PC-3 (cell line): ENCODE measurements around the gene CCDC110. TPM values are rescaled to one million over a fixed set of nuclear protein-coding genes. Genes with fewer than 3 reads are reported as not detected.

Source experiments
- ATAC-seq: fragments of 200-7000 bp; cut with Tn5 transposase; 2 replicates; pipeline ENCODE4 v1.9.1; 2020; ENCODE audit warnings: mild to moderate bottlenecking, moderate library complexity
- BruUV-seq: library from RNA; stranded (reverse); fragments of 400-500 nt; replicated peaks from 2 replicates; lab custom pipeline; 2021; lab: Mats Ljungman, UMichigan
- CTCF ChIA-PET: fragments of 300-600 bp; sonication (Branson Sonifier 250); formaldehyde crosslinking; loops from one replicate; lab custom pipeline; 2022; ENCODE audit warnings: antibody characterized with exemption; lab: Charles Lee
- POLR2A ChIA-PET: fragments of 300-600 bp; sonication (Branson Sonifier 250); formaldehyde crosslinking; loops from one replicate; lab custom pipeline; 2022; ENCODE audit warnings: antibody characterized with exemption; ENCODE audit not compliant: unreplicated experiment; lab: Charles Lee
- DNase-seq: peaks from one replicate; pipeline ENCODE4 v3.0.0-alpha.2; 2015
- H2AFZ ChIP-seq: fragments of 300-600 bp; sonication (generic); 2 replicates; pipeline ENCODE4 v1.6.0; 2016; ENCODE audit warnings: antibody characterized with exemption, low read length
- H3F3A ChIP-seq: fragments of 300-600 bp; sonication (generic); one replicate; pipeline ENCODE4 v1.6.0; 2017; ENCODE audit warnings: antibody characterized with exemption, low read length, control low read depth, mild to moderate bottlenecking; ENCODE audit not compliant: unreplicated experiment
- H3K27ac ChIP-seq: fragments of 300-600 bp; sonication (generic); 2 replicates; pipeline ENCODE4 v1.5.1; 2016; ENCODE audit warnings: mild to moderate bottlenecking, low read length
- H3K27me3 ChIP-seq: fragments of 300-600 bp; sonication (generic); 2 replicates; pipeline ENCODE4 v1.6.1; 2016; ENCODE audit warnings: low read length, mixed read lengths
- H3K36me3 ChIP-seq: fragments of 300-600 bp; sonication (generic); 2 replicates; pipeline ENCODE4 v1.6.1; 2016; ENCODE audit warnings: low read depth, mixed run types, low read length, mixed read lengths
- H3K4me1 ChIP-seq: fragments of 300-600 bp; sonication (generic); 2 replicates; pipeline ENCODE4 v1.5.1; 2016; ENCODE audit warnings: low read length; ENCODE audit not compliant: insufficient read depth
- H3K4me2 ChIP-seq: fragments of 300-600 bp; sonication (generic); 2 replicates; pipeline ENCODE4 v1.6.0; 2016; ENCODE audit warnings: low read length
- H3K4me3 ChIP-seq: fragments of 300-600 bp; sonication (generic); 2 replicates; pipeline ENCODE4 v1.5.1; 2016; ENCODE audit warnings: mild to moderate bottlenecking, low read length, mixed read lengths
- H3K79me2 ChIP-seq: fragments of 300-600 bp; sonication (generic); 2 replicates; pipeline ENCODE4 v1.6.1; 2017; ENCODE audit warnings: low read length, mixed read lengths
- H3K9ac ChIP-seq: fragments of 300-600 bp; sonication (generic); 2 replicates; pipeline ENCODE4 v1.6.0; 2016; ENCODE audit warnings: mild to moderate bottlenecking, low read length
- H3K9me2 ChIP-seq: fragments of 300-600 bp; sonication (generic); replicated peaks from 2 replicates; pipeline ENCODE4 v1.6.1; 2016; ENCODE audit warnings: mixed run types, low read length, mixed read lengths
- H3K9me3 ChIP-seq: fragments of 300-600 bp; sonication (generic); 2 replicates; pipeline ENCODE4 v1.6.1; 2016; ENCODE audit warnings: low read length, mixed read lengths
- H4K20me1 ChIP-seq: fragments of 300-600 bp; sonication (generic); 2 replicates; pipeline ENCODE4 v1.6.1; 2016; ENCODE audit warnings: low read length, mixed read lengths
- CTCF ChIP-seq: fragments of 300-600 bp; sonication (generic); conservative IDR thresholded peaks from 2 replicates; pipeline ENCODE4 v1.5.1; 2017; ENCODE audit warnings: antibody characterized with exemption, low read depth, mild to moderate bottlenecking, low read length
- EZH2 ChIP-seq: fragments of 300-600 bp; sonication (generic); IDR thresholded peaks from one replicate; pipeline ENCODE4 v1.6.1; 2017; ENCODE audit warnings: antibody characterized with exemption, mild to moderate bottlenecking, low read length; ENCODE audit not compliant: unreplicated experiment
- EZH2phosphoT487 ChIP-seq: fragments of 300-600 bp; sonication (generic); IDR thresholded peaks from 2 replicates; pipeline ENCODE4 v1.6.1; 2018; ENCODE audit warnings: mild to moderate bottlenecking, antibody characterized with exemption, low read length, borderline replicate concordance
- intact Hi-C: fragments of 100-400 bp; cut with micrococcal nuclease; formaldehyde crosslinking; loops from 2 replicates; pipeline ENCODE4 v1.9.0; 2023
- total RNA-seq: library from RNA; depleted of rRNA; stranded (reverse); fragments of >200 nt; gene quantifications from 2 replicates; pipeline ENCODE4 v1.2.3, GENCODE V29; 2014

CCDC110 gene
- total RNA-seq, 1 experiment from 2014 or later, result 0.62 TPM

GRCh38 chr4:185504098-185505047, 32.8 kb upstream of the CCDC110 start:
- no peaks in the 10 kb centered on the region for H3K36me3 ChIP-seq
- no peak overlapping the region; the same call in 1 of the 2 replicates for H3K27ac ChIP-seq
- peak overlapping the region; percentile 79 for H3K4me3 ChIP-seq
- POLR2A ChIA-PET, result no interaction called here
- ATAC-seq, result peak; percentile 84
- CTCF ChIA-PET, result no interaction called here
- no TSS peak for BruUV-seq
- H2AFZ ChIP-seq, result peak overlapping the region; percentile 95
- TF ChIP-seq CTCF, result no peak
- no peaks in the 10 kb centered on the region for H3F3A ChIP-seq
- H3K9ac ChIP-seq, result peak overlapping the region; percentile 22; the same call in 1 of the 2 replicates
- H3K4me2 ChIP-seq, result peak overlapping the region; percentile 92
- peak; percentile 52 for DNase-seq
- H3K9me2 ChIP-seq, result no peaks in the 10 kb centered on the region
- no peaks in the 10 kb centered on the region for H3K79me2 ChIP-seq
- peaks cover 21% of the 10 kb centered on the region for H3K4me1 ChIP-seq
- intact Hi-C loops, result no loop called here
- H3K9me3 ChIP-seq, result no peaks in the 10 kb centered on the region
- no peaks in the 10 kb centered on the region for H3K27me3 ChIP-seq
- no peaks in the 10 kb centered on the region for H4K20me1 ChIP-seq

GRCh38 chr4:185502386-185502785, 30.9 kb upstream of the CCDC110 start:
- Histone ChIP-seq H3K4me1 (peaks cover 12% of the 10 kb centered on the region; the same call in 1 of the 2 replicates), H3K27ac (no peak overlapping the region), H3K4me2 (no peak overlapping the region), H3F3A (no peaks in the 10 kb centered on the region), H3K9me2 (no peaks in the 10 kb centered on the region), H3K9ac (no peak overlapping the region), H3K36me3 (no peaks in the 10 kb centered on the region), H3K27me3 (no peaks in the 10 kb centered on the region), H2AFZ (no peak overlapping the region), H3K79me2 (no peaks in the 10 kb centered on the region), H4K20me1 (no peaks in the 10 kb centered on the region), H3K9me3 (no peaks in the 10 kb centered on the region), H3K4me3 (no peak overlapping the region)
- DNase-seq (no peak), ATAC-seq (no peak)
- intact Hi-C loops, result no loop called here
- ChIA-PET POLR2A (no interaction called here), CTCF (no interaction called here)
- no peak for TF ChIP-seq CTCF
- no peak for TF ChIP-seq EZH2
- no peak for TF ChIP-seq EZH2phosphoT487
- no TSS peak for BruUV-seq

GRCh38 chr4:185500576-185500975, 29.0 kb upstream of the CCDC110 start:
- CTCF ChIA-PET, result no interaction called here
- H3K79me2 ChIP-seq, result no peaks in the 10 kb centered on the region
- TF ChIP-seq CTCF (no peak), EZH2 (no peak), EZH2phosphoT487 (no peak)
- BruUV-seq, result no TSS peak
- no peaks in the 10 kb centered on the region for H3K9me2 ChIP-seq
- no peak overlapping the region for H3K9ac ChIP-seq
- DNase-seq (no peak), ATAC-seq (no peak)
- H3K4me1 ChIP-seq, result peaks cover 12% of the 10 kb centered on the region; the same call in 1 of the 2 replicates
- H3K27ac ChIP-seq, result no peak overlapping the region
- no peaks in the 10 kb centered on the region for H4K20me1 ChIP-seq
- no peaks in the 10 kb centered on the region for H3K36me3 ChIP-seq
- H3K9me3 ChIP-seq, result no peaks in the 10 kb centered on the region
- POLR2A ChIA-PET, result no interaction called here
- no peaks in the 10 kb centered on the region for H3K27me3 ChIP-seq
- H3F3A ChIP-seq, result no peaks in the 10 kb centered on the region
- H2AFZ ChIP-seq, result no peak overlapping the region
- no peak overlapping the region for H3K4me3 ChIP-seq
- intact Hi-C loops, result no loop called here
- H3K4me2 ChIP-seq, result no peak overlapping the region
